HL-60/S4 treated with phorbol 12-myristate 13-acetate at 8.2 ng/mL for 4 days and 3 days (cell line): ENCODE data around the gene LONRF2.
"Not testable (repeated sequence)": the region's sequence is repeated elsewhere in the genome, so short reads cannot be mapped to it uniquely, and the experiment has no call there.

Source experiments
- in situ Hi-C: fragments of 300-500 bp; cut with MboI; formaldehyde crosslinking; loops from 2 replicates; pipeline ENCODE4 v1.15.0; 2022; ENCODE audit warnings: low sequenced_read_pairs

Gene LONRF2

DNA sequence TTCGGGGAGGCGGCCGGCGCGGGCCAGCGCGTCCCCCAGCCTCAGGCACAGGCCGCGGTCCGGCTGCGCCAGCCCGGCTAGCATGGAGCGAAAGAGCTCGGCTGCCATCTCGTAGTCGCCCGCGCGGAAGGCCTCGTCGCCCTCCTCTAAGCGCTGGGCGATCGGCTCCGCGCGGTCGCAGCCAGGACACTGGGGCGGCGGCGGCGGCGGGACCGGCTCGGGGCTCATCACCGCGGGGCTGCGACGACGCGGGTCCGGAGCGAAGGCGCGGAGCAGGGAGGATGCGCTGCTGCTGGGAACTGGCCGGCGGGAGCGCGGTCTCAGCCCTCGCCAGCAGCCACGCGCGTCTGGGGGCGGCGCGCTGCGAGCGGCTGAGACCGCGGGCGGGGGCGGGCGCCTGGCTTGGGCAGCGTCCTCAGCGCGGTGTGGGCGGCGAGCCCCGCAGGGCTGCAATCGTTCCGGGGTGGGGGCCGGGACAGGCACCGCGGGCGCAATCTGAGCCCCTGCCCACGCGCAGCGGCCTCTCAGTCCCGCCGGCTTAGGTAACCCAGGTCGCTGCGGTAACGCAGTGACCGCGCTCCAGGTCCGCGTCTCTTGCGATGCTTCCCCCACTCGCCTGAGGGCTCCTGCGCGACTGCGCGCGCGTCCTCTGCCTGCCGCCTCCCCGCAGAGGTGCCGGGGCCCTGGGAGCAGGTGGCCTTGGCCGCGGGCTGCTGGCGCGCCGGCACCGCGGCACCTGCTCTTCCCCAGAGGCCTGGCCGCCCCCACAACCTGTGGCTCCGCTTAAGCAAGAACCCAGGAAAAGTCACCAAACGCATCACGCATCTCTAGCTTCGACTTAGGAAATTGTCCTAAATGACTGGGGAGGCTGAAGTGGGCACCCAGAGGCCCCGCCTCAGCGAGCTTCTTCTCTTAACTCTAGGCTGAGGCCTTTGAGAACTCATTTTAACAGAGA is at the start of gene LONRF2:
Gene LONRF2, minus strand, starts transcription at position 636 of the 955 bp plus-strand sequence. Its CDS starts 408 bp downstream, at position 228.
- in situ Hi-C loops, result no loop called here

GRCh38 chr2:100367163-100367562 is 44.9 kb upstream of the LONRF2 start:
- in situ Hi-C loops, result no loop called here

GRCh38 chr2:100365434-100365833 is 43.1 kb upstream of the LONRF2 start:
- in situ Hi-C loops, result no loop called here

- in situ Hi-C loops, result not testable (repeated sequence)
These were observed 40.0 kb upstream of the LONRF2 start for GRCh38 chr2:100362269-100362668.

GRCh38 chr2:100359576-100359975 is 37.3 kb upstream of the LONRF2 start:
- in situ Hi-C loops, result no loop called here

DNA sequence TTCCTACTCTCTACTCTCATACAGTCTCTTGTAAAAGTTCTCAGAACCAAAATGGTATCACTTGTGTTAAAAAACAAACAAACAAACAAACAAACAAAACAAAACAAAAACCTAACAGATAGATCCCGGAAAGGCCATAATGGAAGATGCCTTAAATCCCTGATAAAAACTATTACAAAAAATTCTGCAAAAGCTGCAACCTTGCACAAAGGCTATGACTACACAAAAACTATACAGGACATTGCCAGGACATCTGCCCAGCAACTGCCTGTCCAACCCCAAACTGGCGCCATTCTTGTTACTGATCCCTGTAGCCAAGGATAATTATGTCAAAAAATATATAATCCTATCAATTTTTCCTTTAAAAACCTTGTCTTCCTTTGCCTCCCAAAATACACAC is 36.3 kb upstream of the LONRF2 start:
- in situ Hi-C loops, result no loop called here

GRCh38 chr2:100352521-100352920 is 30.2 kb upstream of the LONRF2 start:
- in situ Hi-C loops, result no loop called here

- in situ Hi-C loops, result no loop called here
These were observed 28.4 kb upstream of the LONRF2 start for GRCh38 chr2:100350661-100351185.

GRCh38 chr2:100345144-100345543 is 22.8 kb upstream of the LONRF2 start:
- in situ Hi-C loops, result not testable (repeated sequence)

- in situ Hi-C loops, result no loop called here
These were observed 22.1 kb upstream of the LONRF2 start for GRCh38 chr2:100344433-100344832.

- in situ Hi-C loops, result not testable (repeated sequence)
These were observed 20.2 kb upstream of the LONRF2 start for GRCh38 chr2:100342466-100342865.

DNA sequence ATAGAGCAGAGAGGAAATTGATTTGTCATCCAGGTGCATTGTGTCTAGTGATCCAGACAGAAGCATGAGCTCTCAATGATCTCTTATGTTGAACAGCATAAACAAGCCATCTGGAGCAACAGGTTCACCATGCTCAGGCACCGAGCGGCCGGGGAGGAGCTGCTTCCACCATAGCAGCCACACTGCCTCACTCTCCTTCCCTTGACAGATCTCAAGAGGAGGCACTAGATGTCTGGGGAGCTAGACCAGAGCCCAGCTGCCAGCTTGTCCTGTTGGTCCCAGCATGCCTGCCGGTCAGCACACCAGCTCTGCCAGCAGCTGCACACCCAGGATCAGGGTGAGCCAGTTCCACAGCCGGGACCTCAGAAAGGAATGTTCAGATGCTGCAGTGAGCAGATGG is 17.5 kb upstream of the LONRF2 start:
- in situ Hi-C loops, result no loop called here

DNA sequence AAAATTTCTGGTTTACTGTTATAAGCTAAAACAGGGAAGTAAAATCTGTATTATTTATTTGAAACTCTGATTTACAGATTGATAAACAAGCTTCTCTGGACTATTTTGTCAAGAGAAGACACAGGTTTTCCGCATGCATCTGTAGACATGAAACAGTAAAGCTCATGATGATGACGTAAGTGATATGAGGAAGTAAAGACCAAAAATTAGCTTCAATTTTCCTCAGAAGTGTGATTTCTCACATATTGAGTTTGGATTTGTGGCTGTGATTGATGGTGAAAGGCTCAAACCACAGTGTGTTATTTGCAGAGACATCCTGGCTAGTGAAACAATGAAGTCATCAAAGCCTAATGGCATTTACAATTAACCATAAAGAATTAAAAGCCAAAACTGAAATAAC is 12.6 kb upstream of the LONRF2 start:
- in situ Hi-C loops, result no loop called here

GRCh38 chr2:100327742-100328141 is 5.4 kb upstream of the LONRF2 start:
- in situ Hi-C loops, result no loop called here

- in situ Hi-C loops, result no loop called here
These were observed 979 bp downstream of the LONRF2 start for GRCh38 chr2:100321179-100321865.

DNA sequence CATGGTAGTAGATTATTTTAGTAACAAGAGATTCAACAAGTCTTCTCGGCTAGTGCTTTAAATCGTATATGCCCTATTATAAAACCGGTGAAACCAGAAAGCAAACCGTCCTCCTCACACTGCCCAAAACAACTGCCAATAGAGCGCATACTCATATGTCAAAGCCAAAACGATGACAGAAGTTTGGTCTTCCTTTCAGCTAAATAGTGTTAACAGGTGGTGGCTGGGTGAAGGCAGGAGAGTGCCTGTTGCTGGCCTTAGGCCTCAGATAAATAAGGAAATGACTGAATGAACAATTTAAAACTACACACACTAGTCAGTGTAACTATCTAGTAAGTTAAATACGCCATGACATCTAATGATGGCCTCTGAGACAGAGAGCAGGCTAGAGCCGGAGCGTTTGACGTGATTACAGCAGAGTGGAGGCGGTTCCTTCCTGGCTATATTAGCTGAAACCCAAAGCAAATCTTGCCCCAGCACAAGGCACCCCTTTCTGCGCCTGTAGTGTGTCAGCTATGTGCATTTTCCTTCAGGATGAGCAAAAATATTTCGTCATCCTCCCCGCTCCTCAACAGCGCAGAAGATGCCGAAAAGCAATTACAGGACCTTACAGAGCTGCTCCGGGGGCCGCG is 1.6 kb downstream of the LONRF2 start:
- in situ Hi-C loops, result no loop called here

DNA sequence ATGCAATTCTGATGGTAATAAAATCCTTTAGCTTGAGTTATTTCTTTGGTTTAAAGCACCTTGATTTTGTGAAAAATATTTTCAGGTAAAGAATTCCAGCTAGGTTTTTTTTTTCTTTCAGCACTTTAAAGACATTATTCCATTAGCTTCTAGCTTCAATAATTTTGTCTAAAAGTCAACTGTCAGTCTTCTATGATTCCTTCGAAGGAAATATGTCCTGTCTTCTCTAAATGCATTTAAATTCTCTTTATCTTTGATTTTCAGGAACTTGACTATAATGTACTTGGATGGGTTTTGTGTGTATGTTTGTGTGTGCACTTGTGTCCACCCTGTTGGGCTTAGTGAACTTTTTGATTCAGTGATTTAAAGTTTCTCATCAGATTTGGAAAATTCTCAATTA is 4.7 kb downstream of the LONRF2 start:
- in situ Hi-C loops, result no loop called here

DNA sequence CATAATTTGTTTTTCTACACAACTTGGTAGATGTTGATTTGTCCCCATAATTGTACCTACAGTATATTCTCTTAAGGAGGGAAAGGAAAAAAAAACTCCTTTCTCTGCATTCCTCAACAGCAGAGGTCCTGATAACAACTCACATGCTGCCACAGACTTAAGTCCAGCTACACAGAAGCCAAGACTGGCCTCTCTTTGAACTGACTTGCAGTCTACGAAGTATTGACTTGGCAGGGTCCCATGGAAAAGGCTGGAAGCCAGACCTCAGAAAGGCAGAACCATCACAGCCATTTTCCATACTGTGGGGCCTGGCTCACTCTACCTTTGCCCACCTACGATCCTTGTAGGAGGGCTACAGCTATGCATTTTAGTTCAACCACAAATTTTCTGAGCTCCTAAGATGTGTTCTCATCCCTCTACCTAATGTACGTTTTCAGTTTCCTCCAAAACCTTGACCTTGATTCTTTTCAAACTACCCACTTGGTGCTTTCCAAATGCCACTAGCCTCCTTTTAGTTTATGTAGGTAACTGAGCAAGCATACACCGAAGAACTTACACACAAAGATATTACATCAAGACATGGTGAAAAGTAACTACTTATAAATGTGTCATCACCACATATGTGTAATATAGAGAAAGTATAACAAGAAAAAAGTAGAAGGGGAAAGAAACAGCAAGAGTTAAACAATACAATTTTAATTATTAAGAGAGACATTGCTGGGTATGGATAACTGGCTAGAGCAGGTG is 12.2 kb downstream of the LONRF2 start:
- in situ Hi-C loops, result no loop called here

DNA sequence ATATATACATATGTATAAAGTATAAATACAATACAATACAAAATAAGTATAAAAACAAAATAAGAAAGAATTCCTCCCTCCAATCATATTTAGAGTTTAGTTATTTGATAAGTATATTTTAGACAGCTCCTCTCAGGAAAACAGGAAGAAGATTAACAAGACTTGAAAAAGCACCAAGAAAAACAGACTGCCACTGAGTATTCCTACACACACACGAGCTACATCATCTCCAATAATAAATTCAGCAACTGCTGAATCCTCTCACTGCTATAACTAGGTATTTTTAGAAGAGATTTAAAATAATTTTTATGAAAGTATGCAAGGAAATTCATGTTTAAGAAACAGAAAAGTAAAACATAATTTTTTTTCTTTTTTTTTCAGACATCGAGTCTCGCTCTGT is 13.0 kb downstream of the LONRF2 start:
- in situ Hi-C loops, result no loop called here

- in situ Hi-C loops, result no loop called here
These were observed 18.6 kb downstream of the LONRF2 start for GRCh38 chr2:100303744-100304143.

GRCh38 chr2:100302585-100302892 is 19.8 kb downstream of the LONRF2 start:
- in situ Hi-C loops, result no loop called here
